ENCODE results near the gene CMPK2. TPM values are rescaled to one million over a fixed set of nuclear protein-coding genes. Genes with fewer than 3 reads are reported as not detected.
A peak's percentile ranks its signal among the peaks of the same experiment; 100 is the strongest.

CMPK2 gene
- total and polyA plus RNA-seq, 2 donors: 9.3 to 27.2 TPM

GRCh38 chr2:6856548-6856920 lies 9.2 kb downstream of the CMPK2 start:
- peaks cover 0 to 14% of the 10 kb centered on the region in 2 donors for H3K9me3 ChIP-seq (ENCODE audit: control insufficient read depth in 2 of 2, insufficient read depth in 1 of 2, low read length in 1 of 2)
- WGBS: 55% methylated on average over 1 of the region's 1 CpG
- H3K27ac ChIP-seq (ENCODE audit: low read depth in 1 of 2, low read length in 1 of 2): no peak overlapping the region
- H3K27me3 ChIP-seq (ENCODE audit: control insufficient read depth in 2 of 2, insufficient read depth in 1 of 2, low read length in 1 of 2): no peaks in the 10 kb centered on the region
- DNase-seq (ENCODE audit: low read depth in 6 of 9, low spot score in 9 of 9): no peak
- peaks cover 0 to 15% of the 10 kb centered on the region in 2 donors for H3K4me1 ChIP-seq (ENCODE audit: control insufficient read depth in 2 of 2, insufficient read depth in 2 of 2, low read length in 2 of 2)
- peaks cover 6 to 52% of the 10 kb centered on the region in 2 donors for H3K36me3 ChIP-seq (ENCODE audit: control insufficient read depth in 2 of 2, insufficient read depth in 2 of 2, low read length in 1 of 2)
- no peak overlapping the region for H3K4me3 ChIP-seq (ENCODE audit: low read length in 2 of 2)

GRCh38 chr2:6855860-6856547 lies 9.7 kb downstream of the CMPK2 start:
- DNase-seq (ENCODE audit: low read depth in 6 of 9, low spot score in 9 of 9): no peak
- peaks cover 11 to 53% of the 10 kb centered on the region in 2 donors for H3K36me3 ChIP-seq (ENCODE audit: control insufficient read depth in 2 of 2, insufficient read depth in 2 of 2, low read length in 1 of 2)
- no peak overlapping the region for H3K4me3 ChIP-seq (ENCODE audit: low read length in 2 of 2)
- H3K27ac ChIP-seq (ENCODE audit: low read depth in 1 of 2, low read length in 1 of 2): no peak overlapping the region
- no peaks in the 10 kb centered on the region for H3K27me3 ChIP-seq (ENCODE audit: control insufficient read depth in 2 of 2, insufficient read depth in 1 of 2, low read length in 1 of 2)
- H3K9me3 ChIP-seq (ENCODE audit: control insufficient read depth in 2 of 2, insufficient read depth in 1 of 2, low read length in 1 of 2): peaks cover 0 to 12% of the 10 kb centered on the region in 2 donors
- peaks cover 0 to 15% of the 10 kb centered on the region in 2 donors for H3K4me1 ChIP-seq (ENCODE audit: control insufficient read depth in 2 of 2, insufficient read depth in 2 of 2, low read length in 2 of 2)

- no peaks in the 10 kb centered on the region for H3K27me3 ChIP-seq (ENCODE audit: control insufficient read depth in 2 of 2, insufficient read depth in 1 of 2, low read length in 1 of 2)
- WGBS: 98% methylated on average over 2 of the region's 2 CpGs
- peaks cover 0 to 4% of the 10 kb centered on the region in 2 donors for H3K9me3 ChIP-seq (ENCODE audit: control insufficient read depth in 2 of 2, insufficient read depth in 1 of 2, low read length in 1 of 2)
- H3K27ac ChIP-seq (ENCODE audit: low read depth in 1 of 2, low read length in 1 of 2): no peak overlapping the region
- no peak for DNase-seq (ENCODE audit: low read depth in 6 of 9, low spot score in 9 of 9)
- H3K4me3 ChIP-seq (ENCODE audit: low read length in 2 of 2): no peak overlapping the region
- H3K36me3 ChIP-seq (ENCODE audit: control insufficient read depth in 2 of 2, insufficient read depth in 2 of 2, low read length in 1 of 2): peaks cover 10 to 53% of the 10 kb centered on the region in 2 donors
- peaks cover 0 to 15% of the 10 kb centered on the region in 2 donors for H3K4me1 ChIP-seq (ENCODE audit: control insufficient read depth in 2 of 2, insufficient read depth in 2 of 2, low read length in 2 of 2)
Measured at GRCh38 chr2:6854416-6854815, 11.3 kb downstream of the CMPK2 start.

- H3K4me3 ChIP-seq (ENCODE audit: low read length in 2 of 2): no peak overlapping the region
- no peaks in the 10 kb centered on the region for H3K27me3 ChIP-seq (ENCODE audit: control insufficient read depth in 2 of 2, insufficient read depth in 1 of 2, low read length in 1 of 2)
- peak in 2 of 9 donors; percentile 44 to 51 for DNase-seq (ENCODE audit: low read depth in 6 of 9, low spot score in 9 of 9)
- H3K27ac ChIP-seq (ENCODE audit: low read depth in 1 of 2, low read length in 1 of 2): no peak overlapping the region
- H3K4me1 ChIP-seq (ENCODE audit: control insufficient read depth in 2 of 2, insufficient read depth in 2 of 2, low read length in 2 of 2): peaks cover 0 to 15% of the 10 kb centered on the region in 2 donors
- peaks cover 0 to 10% of the 10 kb centered on the region in 2 donors for H3K9me3 ChIP-seq (ENCODE audit: control insufficient read depth in 2 of 2, insufficient read depth in 1 of 2, low read length in 1 of 2)
- WGBS: 21% methylated on average over 2 of the region's 2 CpGs
- peaks cover 13 to 51% of the 10 kb centered on the region in 2 donors for H3K36me3 ChIP-seq (ENCODE audit: control insufficient read depth in 2 of 2, insufficient read depth in 2 of 2, low read length in 1 of 2)
Measured at GRCh38 chr2:6852195-6852594, 13.5 kb downstream of the CMPK2 start.

- no peak overlapping the region for H3K27ac ChIP-seq (ENCODE audit: low read depth in 1 of 2, low read length in 1 of 2)
- peaks cover 13 to 48% of the 10 kb centered on the region in 2 donors for H3K36me3 ChIP-seq (ENCODE audit: control insufficient read depth in 2 of 2, insufficient read depth in 2 of 2, low read length in 1 of 2)
- peaks cover 12 to 33% of the 10 kb centered on the region in 2 donors for H3K9me3 ChIP-seq (ENCODE audit: control insufficient read depth in 2 of 2, insufficient read depth in 1 of 2, low read length in 1 of 2)
- no peak for DNase-seq (ENCODE audit: low read depth in 6 of 9, low spot score in 9 of 9)
- no peaks in the 10 kb centered on the region for H3K27me3 ChIP-seq (ENCODE audit: control insufficient read depth in 2 of 2, insufficient read depth in 1 of 2, low read length in 1 of 2)
- 97% methylated on average over 6 of the region's 6 CpGs for WGBS
- peaks cover 0 to 4% of the 10 kb centered on the region in 2 donors for H3K4me1 ChIP-seq (ENCODE audit: control insufficient read depth in 2 of 2, insufficient read depth in 2 of 2, low read length in 2 of 2)
- H3K4me3 ChIP-seq (ENCODE audit: low read length in 2 of 2): no peak overlapping the region
Measured at GRCh38 chr2:6846967-6847681, 18.6 kb downstream of the CMPK2 start.

- no peaks in the 10 kb centered on the region for H3K27me3 ChIP-seq (ENCODE audit: control insufficient read depth in 2 of 2, insufficient read depth in 1 of 2, low read length in 1 of 2)
- no peak for DNase-seq (ENCODE audit: low read depth in 6 of 9, low spot score in 9 of 9)
- 94% methylated on average over 1 of the region's 1 CpG for WGBS
- peaks cover 12 to 33% of the 10 kb centered on the region in 2 donors for H3K9me3 ChIP-seq (ENCODE audit: control insufficient read depth in 2 of 2, insufficient read depth in 1 of 2, low read length in 1 of 2)
- no peaks in the 10 kb centered on the region for H3K4me1 ChIP-seq (ENCODE audit: control insufficient read depth in 2 of 2, insufficient read depth in 2 of 2, low read length in 2 of 2)
- H3K27ac ChIP-seq (ENCODE audit: low read depth in 1 of 2, low read length in 1 of 2): no peak overlapping the region
- no peak overlapping the region for H3K4me3 ChIP-seq (ENCODE audit: low read length in 2 of 2)
- peaks cover 13 to 44% of the 10 kb centered on the region in 2 donors for H3K36me3 ChIP-seq (ENCODE audit: control insufficient read depth in 2 of 2, insufficient read depth in 2 of 2, low read length in 1 of 2)
Measured at GRCh38 chr2:6846540-6846939, 19.2 kb downstream of the CMPK2 start.

- peaks cover 13 to 33% of the 10 kb centered on the region in 2 donors for H3K9me3 ChIP-seq (ENCODE audit: control insufficient read depth in 2 of 2, insufficient read depth in 1 of 2, low read length in 1 of 2)
- H3K4me3 ChIP-seq (ENCODE audit: low read length in 2 of 2): no peak overlapping the region
- no peak for DNase-seq (ENCODE audit: low read depth in 6 of 9, low spot score in 9 of 9)
- no peak overlapping the region for H3K27ac ChIP-seq (ENCODE audit: low read depth in 1 of 2, low read length in 1 of 2)
- no peaks in the 10 kb centered on the region for H3K4me1 ChIP-seq (ENCODE audit: control insufficient read depth in 2 of 2, insufficient read depth in 2 of 2, low read length in 2 of 2)
- H3K36me3 ChIP-seq (ENCODE audit: control insufficient read depth in 2 of 2, insufficient read depth in 2 of 2, low read length in 1 of 2): peaks cover 7 to 37% of the 10 kb centered on the region in 2 donors
- no peaks in the 10 kb centered on the region for H3K27me3 ChIP-seq (ENCODE audit: control insufficient read depth in 2 of 2, insufficient read depth in 1 of 2, low read length in 1 of 2)
- WGBS: 100% methylated on average over 2 of the region's 2 CpGs
Measured at GRCh38 chr2:6845903-6846302, 19.8 kb downstream of the CMPK2 start.

- DNase-seq (ENCODE audit: low read depth in 6 of 9, low spot score in 9 of 9): peak in 1 of 9 donors; percentile 44
- 98% methylated on average over 3 of the region's 3 CpGs for WGBS
- peaks cover 13 to 33% of the 10 kb centered on the region in 2 donors for H3K9me3 ChIP-seq (ENCODE audit: control insufficient read depth in 2 of 2, insufficient read depth in 1 of 2, low read length in 1 of 2)
- H3K4me1 ChIP-seq (ENCODE audit: control insufficient read depth in 2 of 2, insufficient read depth in 2 of 2, low read length in 2 of 2): no peaks in the 10 kb centered on the region
- H3K36me3 ChIP-seq (ENCODE audit: control insufficient read depth in 2 of 2, insufficient read depth in 2 of 2, low read length in 1 of 2): peaks cover 7 to 31% of the 10 kb centered on the region in 2 donors
- no peaks in the 10 kb centered on the region for H3K27me3 ChIP-seq (ENCODE audit: control insufficient read depth in 2 of 2, insufficient read depth in 1 of 2, low read length in 1 of 2)
- H3K27ac ChIP-seq (ENCODE audit: low read depth in 1 of 2, low read length in 1 of 2): no peak overlapping the region
- no peak overlapping the region for H3K4me3 ChIP-seq (ENCODE audit: low read length in 2 of 2)
Measured at GRCh38 chr2:6845312-6845711, 20.4 kb downstream of the CMPK2 start.

- H3K4me1 ChIP-seq (ENCODE audit: control insufficient read depth in 2 of 2, insufficient read depth in 2 of 2, low read length in 2 of 2): no peaks in the 10 kb centered on the region
- H3K36me3 ChIP-seq (ENCODE audit: control insufficient read depth in 2 of 2, insufficient read depth in 2 of 2, low read length in 1 of 2): peaks cover 0 to 8% of the 10 kb centered on the region in 2 donors
- DNase-seq (ENCODE audit: low read depth in 6 of 9, low spot score in 9 of 9): no peak
- H3K9me3 ChIP-seq (ENCODE audit: control insufficient read depth in 2 of 2, insufficient read depth in 1 of 2, low read length in 1 of 2): peaks cover 13 to 19% of the 10 kb centered on the region in 2 donors
- no peaks in the 10 kb centered on the region for H3K27me3 ChIP-seq (ENCODE audit: control insufficient read depth in 2 of 2, insufficient read depth in 1 of 2, low read length in 1 of 2)
- H3K27ac ChIP-seq (ENCODE audit: low read depth in 1 of 2, low read length in 1 of 2): no peak overlapping the region
- no peak overlapping the region for H3K4me3 ChIP-seq (ENCODE audit: low read length in 2 of 2)
- 96% methylated on average over 2 of the region's 2 CpGs for WGBS
Measured at GRCh38 chr2:6841537-6842287, 24.0 kb downstream of the CMPK2 start.
